ENCODE data around the gene POTEM. TPM values are rescaled to one million over a fixed set of nuclear protein-coding genes. Genes with fewer than 3 reads are reported as not detected.
"Not testable (repeated sequence)": the region's sequence is repeated elsewhere in the genome, so short reads cannot be mapped to it uniquely, and the experiment has no call there.

POTEM gene
- under 1 TPM in 1 of 7 donors, not detected in 6; 0.17 TPM for total RNA-seq
- not detected for polyA plus RNA-seq
- long read RNA-seq, donor 1: 0 reads
- long read RNA-seq, donor 2: 0 reads

GRCh38 chr14:18967134-18967533 is at the start of gene POTEM:
Gene POTEM (plus strand): TSS chr14:18967434. CDS start chr14:18967486, 52 bp downstream.
- H3K27me3 ChIP-seq (replicated peaks in 1 of 7); H3K9me3 ChIP-seq; H3K27ac ChIP-seq; H3K36me3 ChIP-seq; H3K4me3 ChIP-seq; DNase-seq; intact Hi-C loops (cut with DNase I; ENCODE audit: low total_unique reads); H3K4me1 ChIP-seq: not testable (repeated sequence)
- no CpG with 5 or more reads among the region's 13 CpGs for WGBS, 5 donors

- H3K27me3 ChIP-seq (replicated peaks in 1 of 7); H3K27ac ChIP-seq; intact Hi-C loops (cut with DNase I; ENCODE audit: low total_unique reads); H3K9me3 ChIP-seq; H3K36me3 ChIP-seq; H3K4me3 ChIP-seq; H3K4me1 ChIP-seq: not testable (repeated sequence)
- WGBS, 5 donors: 86 to 93% (median 88%) methylated on average over 4 to 7 of the region's 8 CpGs
- DNase-seq: peak; percentile 22
These were observed 48.9 kb upstream of the POTEM start for GRCh38 chr14:18918345-18918744.

GRCh38 chr14:18920052-18920451 is 47.2 kb upstream of the POTEM start:
- H3K4me1 ChIP-seq; H3K27ac ChIP-seq; H3K27me3 ChIP-seq (replicated peaks in 1 of 7); H3K36me3 ChIP-seq; DNase-seq; H3K9me3 ChIP-seq; intact Hi-C loops (cut with DNase I; ENCODE audit: low total_unique reads); H3K4me3 ChIP-seq: not testable (repeated sequence)
- WGBS, 5 donors: 90 to 93% (median 91%) methylated on average over 3 of the region's 19 CpGs; no CpG with 5 or more reads in 2 of the 5 donors

- DNase-seq: peak; percentile 46
- H3K27me3 ChIP-seq (replicated peaks in 1 of 7); intact Hi-C loops (cut with DNase I; ENCODE audit: low total_unique reads); H3K9me3 ChIP-seq; H3K36me3 ChIP-seq; H3K4me1 ChIP-seq; H3K27ac ChIP-seq; H3K4me3 ChIP-seq: not testable (repeated sequence)
- WGBS, 5 donors: 17 to 84% (median 60%) methylated on average over 1 to 2 of the region's 5 CpGs
These were observed 46.1 kb upstream of the POTEM start for GRCh38 chr14:18921055-18921701.

- H3K4me3 ChIP-seq; H3K27ac ChIP-seq; H3K36me3 ChIP-seq; H3K9me3 ChIP-seq; H3K27me3 ChIP-seq (replicated peaks in 1 of 7); H3K4me1 ChIP-seq; DNase-seq; intact Hi-C loops (cut with DNase I; ENCODE audit: low total_unique reads): not testable (repeated sequence)
- WGBS, 5 donors: 89 to 92% methylated on average over 2 to 3 of the region's 9 CpGs; no CpG with 5 or more reads in 3 of the 5 donors
These were observed 30.4 kb upstream of the POTEM start for GRCh38 chr14:18936848-18937247.

- no CpG with 5 or more reads among the region's 2 CpGs for WGBS, 5 donors
- intact Hi-C loops (cut with DNase I; ENCODE audit: low total_unique reads); H3K9me3 ChIP-seq: not testable (repeated sequence)
These were observed 28.5 kb upstream of the POTEM start for GRCh38 chr14:18938733-18939132.

GRCh38 chr14:18949939-18950338 is 17.3 kb upstream of the POTEM start:
- H3K27ac ChIP-seq; H3K4me3 ChIP-seq; H3K27me3 ChIP-seq (replicated peaks in 1 of 7); intact Hi-C loops (cut with DNase I; ENCODE audit: low total_unique reads); H3K36me3 ChIP-seq; H3K4me1 ChIP-seq; H3K9me3 ChIP-seq: not testable (repeated sequence)
- peak; percentile 64 for DNase-seq
- WGBS, 5 donors: 60 to 77% (median 65%) methylated on average over 2 to 5 of the region's 6 CpGs

More at GRCh38 chr14:18938733-18939132, 28.5 kb upstream of the POTEM start:
- not testable (repeated sequence) for H3K36me3 ChIP-seq; H3K27ac ChIP-seq; DNase-seq; H3K27me3 ChIP-seq (replicated peaks in 1 of 7); H3K4me1 ChIP-seq; H3K4me3 ChIP-seq

GRCh38 chr14:18953085-18953484 is 14.1 kb upstream of the POTEM start:
- H3K4me1 ChIP-seq; H3K27me3 ChIP-seq (replicated peaks in 1 of 7); H3K4me3 ChIP-seq; H3K36me3 ChIP-seq; H3K9me3 ChIP-seq; H3K27ac ChIP-seq; intact Hi-C loops (cut with DNase I; ENCODE audit: low total_unique reads): not testable (repeated sequence)
- 79 to 83% (median 81%) methylated on average over 9 of the region's 9 CpGs for WGBS, 5 donors
- DNase-seq: peak; percentile 82

GRCh38 chr14:18955816-18956215 is 11.4 kb upstream of the POTEM start:
- intact Hi-C loops (cut with DNase I; ENCODE audit: low total_unique reads); H3K27me3 ChIP-seq (replicated peaks in 1 of 7); H3K9me3 ChIP-seq; H3K4me1 ChIP-seq; H3K4me3 ChIP-seq; H3K36me3 ChIP-seq; H3K27ac ChIP-seq; DNase-seq: not testable (repeated sequence)
- WGBS, 5 donors: 61 to 70% (median 67%) methylated on average over 4 to 5 of the region's 6 CpGs

GRCh38 chr14:18961576-18961975 is 5.7 kb upstream of the POTEM start:
- H3K36me3 ChIP-seq; H3K9me3 ChIP-seq; H3K4me3 ChIP-seq; DNase-seq; intact Hi-C loops (cut with DNase I; ENCODE audit: low total_unique reads); H3K4me1 ChIP-seq; H3K27ac ChIP-seq; H3K27me3 ChIP-seq (replicated peaks in 1 of 7): not testable (repeated sequence)
- 24 to 75% (median 54%) methylated on average over 1 of the region's 2 CpGs for WGBS, 5 donors

GRCh38 chr14:18962143-18962542 is 5.1 kb upstream of the POTEM start:
- H3K4me1 ChIP-seq; H3K27me3 ChIP-seq (replicated peaks in 1 of 7); H3K36me3 ChIP-seq; DNase-seq; intact Hi-C loops (cut with DNase I; ENCODE audit: low total_unique reads); H3K4me3 ChIP-seq; H3K9me3 ChIP-seq; H3K27ac ChIP-seq: not testable (repeated sequence)
- no CpG with 5 or more reads among the region's 6 CpGs for WGBS, 5 donors

- H3K36me3 ChIP-seq; H3K9me3 ChIP-seq; H3K27ac ChIP-seq; intact Hi-C loops (cut with DNase I; ENCODE audit: low total_unique reads); H3K27me3 ChIP-seq (replicated peaks in 1 of 7); H3K4me1 ChIP-seq; H3K4me3 ChIP-seq: not testable (repeated sequence)
- 83 to 94% (median 86%) methylated on average over 5 to 6 of the region's 6 CpGs for WGBS, 5 donors
- peak; percentile 47 for DNase-seq
These were observed 4.0 kb upstream of the POTEM start for GRCh38 chr14:18963276-18963675.

Data from spleen (tissue), 13 donors.